Epidermal melanocyte (primary cell): ENCODE results near the gene EGLN1.
"Not testable (repeated sequence)": the region's sequence is repeated elsewhere in the genome, so short reads cannot be mapped to it uniquely, and the experiment has no call there.

Source experiments
- DNase-seq: peaks from one replicate; pipeline ENCODE4 v3.0.0; 2011; ENCODE audit warnings: low spot score; ENCODE audit not compliant: insufficient read length

EGLN1 gene

DNA sequence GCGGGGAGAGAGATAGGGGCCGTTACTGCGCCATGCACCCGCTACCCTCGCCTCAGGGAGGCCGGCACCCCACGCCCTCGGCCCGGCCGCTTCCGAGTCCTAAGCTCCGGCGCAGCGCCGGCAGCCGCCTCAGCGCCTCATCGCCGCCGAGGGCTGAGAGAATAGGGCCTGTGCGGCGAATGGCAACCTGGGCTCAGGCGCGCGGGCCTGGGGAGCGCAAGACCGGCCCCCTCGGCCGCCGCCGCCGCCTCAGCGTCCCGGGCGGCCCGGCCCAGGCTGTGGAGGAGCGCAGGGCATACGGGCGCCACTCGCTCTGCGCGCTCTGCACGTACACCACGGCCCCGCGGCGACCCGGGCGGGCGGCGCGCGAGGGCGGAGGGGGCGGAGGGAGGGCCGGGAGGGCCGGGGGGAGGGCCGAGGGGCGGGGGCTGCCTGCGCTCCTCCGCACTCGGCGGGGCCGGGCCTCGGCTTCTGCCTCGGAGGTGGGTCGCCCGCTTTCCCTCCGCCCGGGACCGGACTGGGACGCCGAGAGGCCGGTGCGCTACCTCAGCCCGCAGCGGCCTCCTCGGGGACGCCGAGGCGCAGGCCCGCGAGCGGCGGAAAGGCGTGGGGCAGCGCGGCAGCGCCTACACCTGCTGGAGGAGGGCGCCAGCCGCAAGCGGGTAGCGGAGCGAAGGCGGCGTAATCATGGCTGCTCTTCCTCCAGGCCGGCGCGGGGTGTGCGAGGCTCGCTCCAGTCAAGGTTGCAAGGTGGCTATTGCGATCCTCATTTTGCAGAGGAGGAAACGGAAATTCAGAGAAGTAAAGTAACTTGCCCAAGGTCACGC is at the start of gene EGLN1:
Gene EGLN1 (minus strand): TSS at position 317 of the 827 bp plus-strand sequence. CDS start 399 bp downstream, outside the sequence.
- DNase-seq: peak; percentile 58

DNA sequence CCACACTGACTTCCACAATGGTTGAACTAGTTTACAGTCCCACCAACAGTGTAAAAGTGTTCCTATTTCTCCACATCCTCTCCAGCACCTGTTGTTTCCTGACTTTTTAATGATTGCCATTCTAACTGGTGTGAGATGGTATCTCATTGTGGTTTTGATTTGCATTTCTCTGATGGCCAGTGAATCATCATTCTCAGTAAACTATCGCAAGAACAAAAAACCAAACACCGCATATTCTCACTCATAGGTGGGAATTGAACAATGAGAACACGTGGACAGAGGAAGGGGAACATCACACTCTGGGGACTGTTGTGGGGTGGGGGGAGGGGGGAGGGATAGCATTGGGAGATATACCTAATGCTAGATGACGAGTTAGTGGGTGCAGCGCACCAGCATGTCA is 49.4 kb upstream of the EGLN1 start:
- not testable (repeated sequence) for DNase-seq

DNA sequence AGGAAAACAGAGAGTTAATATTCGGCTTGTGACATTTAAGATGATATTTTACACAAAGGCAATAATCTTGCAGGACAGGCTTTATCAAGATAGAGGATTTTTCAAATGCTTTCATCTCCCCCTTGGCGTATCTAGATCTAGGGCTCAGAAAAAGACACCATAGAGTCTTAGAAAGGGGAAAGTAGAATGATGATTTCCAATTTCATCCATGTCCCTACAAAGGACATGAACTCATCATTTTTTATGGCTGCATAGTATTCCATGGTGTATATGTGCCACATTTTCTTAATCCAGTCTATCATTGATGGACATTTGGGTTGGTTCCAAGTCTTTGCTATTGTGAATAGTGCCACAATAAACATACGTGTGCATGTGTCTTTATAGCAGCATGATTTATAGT is 48.9 kb upstream of the EGLN1 start:
- not testable (repeated sequence) for DNase-seq

DNA sequence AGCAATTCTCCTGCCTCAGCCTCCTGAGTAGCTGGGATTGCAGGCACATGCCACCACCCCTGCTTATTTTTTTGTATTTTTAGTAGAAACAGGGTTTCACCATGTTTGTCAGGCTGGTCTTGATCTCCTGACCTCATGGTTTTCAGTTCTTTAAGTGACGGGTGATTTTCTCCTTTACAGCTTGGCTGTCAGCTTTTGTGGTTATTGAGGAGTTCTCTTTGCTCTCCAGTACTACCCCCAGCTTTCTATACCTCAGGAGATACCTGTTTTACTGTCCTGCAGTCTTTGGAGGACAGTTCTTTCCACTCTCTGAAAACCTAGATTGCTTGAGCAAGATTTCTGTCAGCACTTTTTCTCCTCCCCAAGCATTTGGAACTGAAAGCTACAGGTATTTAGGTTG is 45.9 kb upstream of the EGLN1 start:
- DNase-seq: no peak

DNA sequence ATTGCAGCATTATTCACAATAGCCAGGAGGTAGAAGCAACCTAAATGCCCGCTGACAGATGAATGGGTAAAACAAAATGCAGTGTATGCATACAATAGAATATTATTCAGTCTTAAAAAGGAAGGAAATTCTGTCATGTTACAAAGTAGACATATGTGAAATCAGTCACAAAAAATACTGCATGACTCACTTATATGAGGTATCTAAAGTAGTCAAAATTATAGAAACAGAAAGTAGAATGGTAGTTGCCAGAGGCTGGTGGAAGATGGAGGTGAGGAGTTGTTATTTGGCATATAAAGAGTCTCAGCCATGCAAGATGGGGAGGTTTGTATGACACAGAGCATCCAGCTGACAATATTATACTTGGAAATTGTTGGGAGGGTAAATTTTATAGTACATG is 43.0 kb upstream of the EGLN1 start:
- DNase-seq: no peak

DNA sequence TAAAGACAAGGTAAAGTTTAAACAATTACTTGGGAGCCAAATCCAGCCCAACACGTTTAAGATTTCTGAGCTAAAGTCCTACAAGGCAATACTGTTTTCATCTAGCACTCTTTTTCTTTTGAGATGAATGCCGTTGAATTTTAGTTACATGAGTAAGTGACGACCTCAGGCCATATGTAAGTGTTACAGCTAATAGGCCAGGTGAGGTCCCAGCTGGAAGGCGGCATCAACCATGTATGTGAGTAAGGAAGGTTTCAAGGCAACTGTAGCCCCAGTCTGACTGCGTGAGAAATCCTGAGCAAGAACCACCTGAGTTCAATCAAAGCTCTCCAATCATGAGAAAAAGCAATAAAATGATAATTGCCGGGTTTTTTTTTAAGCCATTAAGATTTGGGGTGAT is 41.5 kb upstream of the EGLN1 start:
- no peak for DNase-seq

DNA sequence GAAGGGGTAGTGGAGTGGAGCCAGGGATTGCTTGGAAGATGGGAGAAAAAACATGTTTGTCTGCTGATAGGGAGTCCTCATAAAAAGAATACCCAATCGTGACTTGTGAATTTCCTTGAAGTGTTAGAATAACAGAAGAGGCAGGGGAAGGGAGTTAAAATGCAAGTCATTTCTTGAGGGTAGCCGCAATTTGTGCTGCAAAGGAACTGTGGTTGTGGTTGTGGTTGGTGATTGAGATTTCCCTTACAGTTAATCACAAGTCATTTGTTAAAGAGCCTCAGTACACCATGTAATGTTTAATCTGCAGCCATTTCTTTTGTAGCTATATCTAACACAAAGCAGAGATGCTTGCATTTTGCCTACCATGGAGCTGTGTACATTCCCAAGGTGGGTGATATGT is 38.5 kb upstream of the EGLN1 start:
- DNase-seq: no peak

DNA sequence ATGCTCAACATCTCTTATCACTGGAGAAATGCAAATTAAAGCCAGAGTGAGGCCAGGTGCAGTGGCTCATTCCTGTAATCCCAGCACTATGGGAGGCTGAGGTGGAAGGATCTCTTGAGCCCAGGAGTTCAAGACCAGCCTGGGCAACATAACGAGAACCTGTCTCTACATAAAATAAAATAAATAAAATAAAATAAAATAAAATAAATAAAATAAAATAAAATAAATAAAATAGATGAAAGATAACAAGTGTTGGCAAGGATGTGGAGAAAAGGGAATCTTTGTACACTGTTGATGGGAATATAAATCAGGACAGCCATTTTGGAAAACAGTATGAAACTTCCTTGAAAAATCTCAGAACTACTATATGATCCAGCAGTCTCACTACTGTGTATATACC is 37.4 kb upstream of the EGLN1 start:
- not testable (repeated sequence) for DNase-seq

DNA sequence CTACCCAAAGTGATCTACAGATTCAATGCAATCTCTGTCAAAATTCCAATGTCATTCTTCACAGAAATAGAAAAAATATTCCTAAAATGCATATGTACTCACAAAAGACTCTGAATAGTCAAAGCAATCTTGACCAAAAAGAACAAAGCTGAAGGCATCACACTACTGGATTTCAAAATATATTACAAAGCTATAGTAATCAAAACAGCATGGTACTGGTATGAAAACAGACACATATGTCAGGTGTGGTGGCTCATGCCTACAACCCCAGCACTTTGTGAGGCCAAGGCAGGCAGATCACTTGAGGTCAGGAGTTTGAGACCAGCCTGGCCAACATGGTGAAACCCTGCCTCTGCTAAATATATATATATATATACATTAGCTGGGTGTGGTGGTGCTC is 35.9 kb upstream of the EGLN1 start:
- DNase-seq: not testable (repeated sequence)

DNA sequence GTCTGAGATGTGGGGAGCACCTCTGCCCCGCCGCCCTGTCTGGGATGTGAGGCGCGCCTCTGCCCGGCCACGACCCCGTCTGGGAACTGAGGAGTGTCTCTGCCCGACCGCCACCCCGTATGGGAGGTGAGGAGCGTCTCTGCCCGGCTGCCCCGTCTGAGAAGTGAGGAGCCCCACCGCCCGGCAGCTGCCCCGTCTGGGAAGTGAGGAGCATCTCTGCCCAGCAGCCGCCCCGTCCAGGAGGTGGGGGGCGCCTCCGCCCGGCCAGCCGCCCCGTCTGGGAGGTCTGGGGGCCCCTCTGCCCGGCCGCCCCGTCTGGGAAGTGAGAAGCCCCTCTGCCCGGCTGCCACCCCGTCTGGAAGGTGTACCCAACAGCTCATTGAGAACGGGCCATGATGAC is 32.0 kb upstream of the EGLN1 start:
- DNase-seq: not testable (repeated sequence)

DNA sequence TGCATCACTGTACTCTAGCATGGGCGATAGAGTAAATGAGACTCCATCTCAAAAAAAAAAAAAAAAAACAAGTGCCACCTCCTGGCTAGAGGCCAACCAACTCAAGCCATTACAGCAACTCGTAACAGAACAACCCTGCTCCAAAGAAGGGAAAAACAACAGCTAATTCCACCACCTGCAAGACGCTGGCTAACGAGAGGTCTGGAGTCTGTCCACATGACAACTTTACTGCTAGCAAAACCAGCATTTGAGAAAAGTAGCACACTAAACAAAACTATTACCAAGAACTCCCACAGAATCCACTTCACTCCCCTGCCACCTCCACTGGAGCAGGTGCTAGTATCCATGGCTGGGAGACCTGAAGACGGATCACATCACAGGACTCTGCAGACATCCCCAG is 24.1 kb upstream of the EGLN1 start:
- DNase-seq: no peak

DNA sequence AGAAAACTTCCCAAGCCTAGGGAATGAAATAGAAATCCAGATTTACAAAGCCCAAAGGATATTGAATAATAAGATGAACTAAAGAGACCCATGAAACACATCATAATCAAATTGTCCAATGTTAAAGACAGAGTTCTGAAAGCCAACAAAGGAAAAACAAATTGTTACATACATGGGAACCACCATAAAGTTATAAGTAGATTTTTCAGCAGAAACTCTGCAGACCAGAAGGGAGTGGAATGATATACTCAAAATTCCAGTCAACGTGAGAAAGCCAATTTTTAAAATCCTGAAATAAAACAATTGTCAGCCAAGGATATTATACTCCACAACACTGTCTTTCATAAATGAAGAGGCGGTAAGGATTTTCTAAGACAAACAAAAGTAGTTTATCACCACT is 22.0 kb upstream of the EGLN1 start:
- DNase-seq: no peak

DNA sequence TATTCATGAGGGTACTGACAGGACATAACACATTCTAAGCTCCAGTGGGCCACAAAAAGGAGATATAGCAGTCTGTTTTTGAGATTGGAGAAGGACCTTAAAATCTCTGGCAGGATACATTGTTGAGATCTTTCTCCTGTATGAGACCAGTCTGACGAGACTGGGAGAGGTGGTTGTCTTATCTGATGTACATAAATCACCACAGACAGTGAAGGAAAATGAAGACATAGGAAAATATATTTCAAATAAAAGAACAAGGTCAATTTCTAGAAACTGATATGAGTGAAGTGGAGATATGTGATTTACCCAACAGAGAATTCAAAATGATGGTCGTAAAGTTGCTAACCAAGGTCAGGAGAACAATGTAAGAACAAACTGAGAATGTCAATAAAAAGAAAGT is 21.3 kb upstream of the EGLN1 start:
- no peak for DNase-seq

DNA sequence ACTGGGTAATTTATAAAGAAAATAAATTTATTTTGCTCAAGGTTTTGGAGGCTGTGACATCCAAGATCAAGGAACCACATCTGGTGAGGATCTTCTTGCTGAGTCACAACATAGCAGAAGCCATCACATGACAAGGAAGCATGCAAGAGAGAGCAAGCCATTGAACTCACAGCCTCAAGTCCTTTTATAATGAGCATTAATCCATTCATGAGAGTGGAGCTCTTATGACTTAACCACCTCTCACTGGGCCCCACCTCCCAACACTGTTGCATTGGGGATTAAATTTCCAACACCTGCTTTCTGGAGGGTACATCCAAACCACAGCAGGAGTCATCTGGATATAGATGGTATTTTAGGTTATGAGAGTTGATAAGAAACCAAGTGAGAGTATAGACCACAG is 20.6 kb upstream of the EGLN1 start:
- no peak for DNase-seq

DNA sequence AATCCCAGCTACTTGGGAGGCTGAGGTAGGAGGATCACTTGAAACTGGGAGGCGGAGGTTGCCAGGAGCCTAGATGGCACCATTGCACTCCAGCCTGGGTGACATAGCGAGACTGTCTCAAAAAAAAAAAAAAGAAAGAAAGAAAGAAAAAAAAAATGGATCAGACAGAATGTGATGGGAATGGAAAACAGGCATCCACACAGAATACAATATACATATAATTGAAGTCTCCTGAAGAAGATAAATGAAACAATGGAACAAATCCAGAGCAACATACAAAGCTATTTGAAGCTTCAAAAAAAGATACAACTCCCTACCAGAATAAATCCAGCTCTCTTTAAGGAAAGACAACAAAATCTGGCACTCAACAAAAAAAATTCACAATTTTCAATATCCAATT is 10.9 kb upstream of the EGLN1 start:
- no peak for DNase-seq

DNA sequence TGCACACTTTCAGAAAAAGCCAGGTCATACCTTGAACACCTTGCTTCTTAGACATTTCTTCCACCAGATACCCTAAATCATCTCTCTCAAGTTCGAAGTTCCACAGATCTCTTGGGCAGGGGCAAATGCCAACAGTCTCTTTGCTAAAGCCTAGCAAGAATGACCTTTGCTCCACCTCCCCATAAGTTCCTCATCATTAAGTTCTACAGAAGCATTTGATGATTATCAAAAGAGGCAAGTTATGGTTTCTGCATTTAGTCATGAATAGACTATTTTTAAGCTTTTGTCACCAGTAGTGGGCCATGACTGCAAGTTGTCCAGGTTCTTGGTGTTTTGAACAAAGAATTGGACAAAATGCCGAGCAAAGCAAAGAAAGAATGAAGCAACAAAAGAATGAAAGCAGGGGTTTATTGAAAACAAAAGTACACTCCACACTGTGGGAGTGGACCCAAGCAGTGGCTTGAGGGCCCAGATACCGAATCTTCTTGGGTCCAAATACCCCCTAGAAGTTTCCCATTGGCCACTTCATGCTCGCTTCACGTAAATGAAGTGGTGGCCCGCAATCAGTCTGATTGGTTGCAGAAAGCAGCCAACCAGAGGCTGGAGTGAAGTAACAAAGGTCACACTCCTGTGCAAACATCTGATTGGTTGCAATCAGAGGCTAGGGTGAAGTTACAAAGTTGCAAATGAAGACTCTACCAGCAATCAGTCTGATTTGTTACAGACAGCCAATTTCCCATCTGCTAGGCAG is 9.8 kb upstream of the EGLN1 start:
- no peak for DNase-seq

DNA sequence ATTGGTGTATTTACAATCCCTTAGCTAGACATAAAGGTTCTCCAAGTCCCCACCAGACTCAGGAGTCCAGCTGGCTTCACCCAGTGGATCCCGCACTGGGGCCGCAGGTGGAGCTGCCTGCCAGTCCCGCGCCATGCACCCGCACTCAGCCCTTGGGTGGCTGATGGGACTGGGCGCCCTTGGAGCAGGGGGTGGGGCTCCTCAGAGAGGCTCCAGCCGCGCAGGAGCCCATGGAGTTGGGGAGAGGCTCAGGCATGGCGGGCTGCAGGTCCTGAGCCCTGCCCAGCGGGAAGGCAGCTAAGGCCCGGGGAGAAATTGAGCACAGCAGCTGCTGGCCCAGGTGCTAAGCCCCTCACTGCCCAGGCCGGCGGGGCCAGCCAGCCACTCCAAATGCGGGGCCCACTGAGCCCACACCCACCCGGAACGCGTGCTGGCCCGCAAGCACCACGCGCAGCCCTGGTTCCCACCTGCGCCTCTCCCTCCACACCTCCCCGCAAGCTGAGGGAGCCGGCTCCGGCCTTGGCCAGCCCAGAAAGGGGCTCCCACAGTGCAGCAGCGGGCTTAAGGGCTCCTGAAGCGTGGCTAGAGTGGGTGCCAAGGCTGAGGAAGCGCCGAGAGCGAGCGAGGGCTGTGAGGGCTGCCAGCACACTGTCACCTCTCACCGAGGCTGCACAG is 8.7 kb upstream of the EGLN1 start:
- not testable (repeated sequence) for DNase-seq

DNA sequence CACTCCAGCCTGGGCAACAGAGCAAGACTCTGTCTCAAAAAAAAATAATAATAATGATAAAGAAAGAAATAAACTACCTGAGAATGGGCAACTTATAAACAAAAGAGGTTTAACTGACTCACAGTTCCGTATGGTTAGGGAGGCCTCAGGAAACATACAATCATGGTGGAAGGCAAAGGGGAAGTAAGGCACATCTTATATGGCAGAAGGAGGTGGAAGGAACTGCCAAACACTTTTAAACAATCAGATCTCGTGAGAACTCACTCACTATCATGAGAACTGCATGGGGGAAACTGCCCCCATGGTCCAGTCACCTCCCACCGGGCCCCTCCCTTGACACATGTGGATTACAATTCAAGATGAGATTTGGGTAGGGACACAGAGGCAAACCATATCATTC is 6.3 kb upstream of the EGLN1 start:
- DNase-seq: no peak

DNA sequence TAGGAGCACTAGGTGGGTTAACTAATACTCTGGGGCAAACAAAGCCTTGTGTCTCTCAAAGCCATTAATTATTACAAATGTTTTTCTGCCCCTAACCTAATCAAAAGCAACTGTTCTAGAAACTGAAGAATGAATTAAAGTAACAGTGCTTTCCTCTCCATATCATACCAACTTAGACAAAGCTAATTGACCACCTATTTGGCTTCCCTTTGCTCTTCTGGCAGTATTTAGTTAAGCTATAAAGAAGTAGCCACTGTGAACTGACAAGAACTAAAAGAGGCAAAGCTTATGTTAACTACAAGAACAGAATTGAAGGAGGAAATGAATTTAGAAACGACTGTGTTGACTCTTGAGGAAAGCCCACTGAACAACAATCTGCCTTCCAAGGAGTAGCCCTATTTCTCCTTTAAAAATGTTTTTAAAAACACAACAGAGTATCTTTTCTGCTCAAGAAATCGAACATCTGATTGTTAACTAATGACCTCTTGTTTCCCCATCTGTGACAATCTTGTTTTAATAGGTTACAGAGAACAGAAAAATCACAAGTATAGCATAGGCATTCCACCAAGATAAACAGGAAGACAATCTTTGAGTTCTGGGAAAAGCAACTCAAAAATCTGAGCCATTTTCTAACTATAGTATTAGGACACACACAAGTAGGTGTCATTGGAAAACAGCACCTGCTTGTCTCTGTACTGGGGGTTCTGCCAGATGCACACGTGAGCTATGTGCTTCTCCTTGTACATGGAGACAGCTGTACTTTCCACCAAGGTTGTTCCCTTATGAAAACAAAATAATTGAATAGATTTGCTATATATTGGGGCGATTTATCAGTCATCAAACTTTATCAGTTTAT is 3.1 kb upstream of the EGLN1 start:
- DNase-seq: no peak

DNA sequence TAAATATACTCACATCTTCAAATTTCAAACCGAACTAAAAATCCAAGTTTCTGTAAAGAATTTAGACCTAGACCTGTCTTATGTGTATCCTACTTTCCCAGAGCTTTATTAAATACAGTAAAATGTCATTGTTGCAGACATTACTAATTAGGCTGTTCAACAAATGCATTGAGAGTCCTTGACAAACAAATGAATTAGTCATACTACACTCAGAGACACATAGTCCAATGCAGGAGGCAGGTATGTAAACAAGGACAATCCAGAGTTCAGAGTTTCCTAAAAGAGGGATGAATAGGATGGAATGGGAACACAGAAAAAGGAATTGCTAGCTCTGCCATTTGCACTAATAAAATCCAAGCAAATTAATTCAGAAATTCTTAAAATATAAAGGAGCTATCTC is 1.6 kb upstream of the EGLN1 start:
- no peak for DNase-seq

DNA sequence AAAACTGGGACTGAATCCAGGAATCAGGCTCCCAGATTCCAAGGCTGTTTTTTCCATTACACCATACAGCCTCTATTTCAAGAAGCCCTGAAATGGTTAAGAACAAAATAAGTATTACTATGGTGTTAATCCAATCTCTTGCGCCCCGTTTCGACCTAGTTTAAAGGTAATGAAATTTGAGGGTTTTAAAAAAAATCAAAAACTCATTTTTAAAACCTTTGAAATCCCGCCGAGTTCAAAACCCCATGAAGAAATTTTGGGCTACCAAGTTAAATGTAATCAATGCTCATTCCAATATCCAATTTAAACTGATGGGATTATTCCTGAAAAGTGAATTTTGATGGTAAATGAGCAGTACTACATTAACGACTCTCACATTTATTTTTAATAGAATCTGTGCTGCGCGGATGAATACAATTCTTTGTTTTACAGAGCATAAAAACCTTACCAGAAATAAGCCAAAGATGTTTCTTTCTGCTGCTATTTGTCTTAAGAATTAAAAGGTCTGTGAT is 767 bp upstream of the EGLN1 start:
- DNase-seq: no peak
